ENCODE measurements around the gene PPM1H.

The PPM1H gene

GRCh38 chr12:62724285-62724684 is 210.7 kb downstream of the PPM1H start:
- TF ChIP-seq MAX (IDR thresholded peaks at IDR 0.05) (no peak), CEBPB (IDR thresholded peaks at IDR 0.05) (no peak), RAD21 (IDR thresholded peaks at IDR 0.05; ENCODE audit: low read depth) (no peak), REST (IDR thresholded peaks at IDR 0.05; ENCODE audit: low read depth) (no peak), EGR1 (IDR thresholded peaks at IDR 0.05) (no peak), CREB1 (IDR thresholded peaks at IDR 0.05; ENCODE audit: low read depth) (no peak), TEAD4 (IDR thresholded peaks at IDR 0.05) (no peak), TAF1 (IDR thresholded peaks at IDR 0.05; ENCODE audit: low read depth) (no peak), EP300 (IDR thresholded peaks at IDR 0.05; ENCODE audit: borderline replicate concordance) (no peak), YY1 (IDR thresholded peaks at IDR 0.05; ENCODE audit: low read depth) (no peak), USF1 (IDR thresholded peaks at IDR 0.05) (no peak), NFIC (IDR thresholded peaks at IDR 0.05) (no peak), ZBTB7A (IDR thresholded peaks at IDR 0.05; ENCODE audit: low read depth) (no peak)

GRCh38 chr12:62722971-62723680 is 211.8 kb downstream of the PPM1H start:
- TF ChIP-seq CEBPB (IDR thresholded peaks at IDR 0.05), result no peak
- TF ChIP-seq EGR1 (IDR thresholded peaks at IDR 0.05), result no peak
- peak; percentile 29; the same call in 1 of the 2 replicates for TF ChIP-seq NFIC (IDR thresholded peaks at IDR 0.05)
- no peak for TF ChIP-seq FOXM1 (IDR thresholded peaks at IDR 0.05; ENCODE audit: borderline replicate concordance, low read depth)

- peak; percentile 50; the same call in 1 of the 2 replicates for TF ChIP-seq TCF12 (IDR thresholded peaks at IDR 0.05; ENCODE audit: low read depth)
- TF ChIP-seq MAX (IDR thresholded peaks at IDR 0.05), result peak; percentile 69
- peak; percentile 61; the same call in 1 of the 2 replicates for TF ChIP-seq NFIC (IDR thresholded peaks at IDR 0.05)
- TF ChIP-seq TEAD4 (IDR thresholded peaks at IDR 0.05), result 0 out of 2 replicates have a peak, but pooled peaks have one; percentile 16
- no peak for TF ChIP-seq CREB1 (IDR thresholded peaks at IDR 0.05; ENCODE audit: low read depth)
Measured at GRCh38 chr12:62720661-62721330, 214.2 kb downstream of the PPM1H start.

- no peak for TF ChIP-seq TEAD4 (IDR thresholded peaks at IDR 0.05)
- no peak for TF ChIP-seq USF1 (IDR thresholded peaks at IDR 0.05)
- TF ChIP-seq CREB1 (IDR thresholded peaks at IDR 0.05; ENCODE audit: low read depth), result no peak
- no peak for TF ChIP-seq MAX (IDR thresholded peaks at IDR 0.05)
- TF ChIP-seq REST (IDR thresholded peaks at IDR 0.05; ENCODE audit: low read depth), result no peak
- no peak for TF ChIP-seq YY1 (IDR thresholded peaks at IDR 0.05; ENCODE audit: low read depth)
- TF ChIP-seq FOXM1 (IDR thresholded peaks at IDR 0.05; ENCODE audit: borderline replicate concordance, low read depth), result no peak
- no peak for TF ChIP-seq EP300 (IDR thresholded peaks at IDR 0.05; ENCODE audit: borderline replicate concordance)
- no peak for TF ChIP-seq CEBPB (IDR thresholded peaks at IDR 0.05)
- no peak for TF ChIP-seq RAD21 (IDR thresholded peaks at IDR 0.05; ENCODE audit: low read depth)
- no peak for TF ChIP-seq TCF12 (IDR thresholded peaks at IDR 0.05; ENCODE audit: low read depth)
- no peak for TF ChIP-seq TAF1 (IDR thresholded peaks at IDR 0.05; ENCODE audit: low read depth)
Measured at GRCh38 chr12:62720025-62720424, 214.9 kb downstream of the PPM1H start.

GRCh38 chr12:62718762-62719426 is 216.1 kb downstream of the PPM1H start:
- no peak for TF ChIP-seq USF1 (IDR thresholded peaks at IDR 0.05)
- TF ChIP-seq NFIC (IDR thresholded peaks at IDR 0.05), result no peak
- TF ChIP-seq RAD21 (IDR thresholded peaks at IDR 0.05; ENCODE audit: low read depth), result no peak
- no peak for TF ChIP-seq ZBTB7A (IDR thresholded peaks at IDR 0.05; ENCODE audit: low read depth)
- no peak for TF ChIP-seq CREB1 (IDR thresholded peaks at IDR 0.05; ENCODE audit: low read depth)
- no peak for TF ChIP-seq EP300 (IDR thresholded peaks at IDR 0.05; ENCODE audit: borderline replicate concordance)
- TF ChIP-seq FOXM1 (IDR thresholded peaks at IDR 0.05; ENCODE audit: borderline replicate concordance, low read depth), result no peak
- no peak for TF ChIP-seq TEAD4 (IDR thresholded peaks at IDR 0.05)
- no peak for TF ChIP-seq MAX (IDR thresholded peaks at IDR 0.05)
- no peak for TF ChIP-seq TCF12 (IDR thresholded peaks at IDR 0.05; ENCODE audit: low read depth)

Data from Ishikawa (cell line).